Measurements from ENCODE around the gene IRGC. TPM values are rescaled to one million over a fixed set of nuclear protein-coding genes. Genes with fewer than 3 reads are reported as not detected.
"Not testable (repeated sequence)": the region's sequence is repeated elsewhere in the genome, so short reads cannot be mapped to it uniquely, and the experiment has no call there.

The IRGC gene
- polyA plus RNA-seq (2013, experiment 1 of 2; ENCODE audit: insufficient read length): not detected
- not detected for polyA plus RNA-seq (2013, experiment 2 of 2; ENCODE audit: insufficient read length)

GRCh38 chr19:43715776-43716175, at the start of gene IRGC:
IRGC (plus strand) TSS chr19:43716076; CDS start chr19:43718559, 2,483 bp downstream.
- DNase-seq: no peak

GRCh38 chr19:43667126-43667875, 48.6 kb upstream of the IRGC start:
- DNase-seq: no peak

GRCh38 chr19:43667876-43668405, 47.9 kb upstream of the IRGC start:
- DNase-seq: no peak

GRCh38 chr19:43668406-43669109, 47.3 kb upstream of the IRGC start:
- DNase-seq: peak; percentile 99

GRCh38 chr19:43672061-43672679, 43.7 kb upstream of the IRGC start:
- no peak for DNase-seq

GRCh38 chr19:43673637-43674036, 42.2 kb upstream of the IRGC start:
- DNase-seq: no peak

- DNase-seq: no peak
These were observed 41.7 kb upstream of the IRGC start for GRCh38 chr19:43674183-43674582.

- no peak for DNase-seq
These were observed 41.3 kb upstream of the IRGC start for GRCh38 chr19:43674596-43674995.

- peak; percentile 15 for DNase-seq
These were observed 40.5 kb upstream of the IRGC start for GRCh38 chr19:43675269-43675879.

- DNase-seq: no peak
These were observed 40.0 kb upstream of the IRGC start for GRCh38 chr19:43675906-43676305.

- peak; percentile 40 for DNase-seq
These were observed 37.2 kb upstream of the IRGC start for GRCh38 chr19:43678512-43679261.

- DNase-seq: no peak
These were observed 34.1 kb upstream of the IRGC start for GRCh38 chr19:43681821-43682220.

GRCh38 chr19:43682269-43682668, 33.6 kb upstream of the IRGC start:
- DNase-seq: not testable (repeated sequence)

GRCh38 chr19:43682824-43683661, 32.8 kb upstream of the IRGC start:
- no peak for DNase-seq

GRCh38 chr19:43683905-43684304, 32.0 kb upstream of the IRGC start:
- no peak for DNase-seq

- DNase-seq: no peak
These were observed 31.6 kb upstream of the IRGC start for GRCh38 chr19:43684326-43684725.

GRCh38 chr19:43687660-43687997, 28.2 kb upstream of the IRGC start:
- DNase-seq: no peak

- no peak for DNase-seq
These were observed 27.7 kb upstream of the IRGC start for GRCh38 chr19:43688059-43688701.

GRCh38 chr19:43690444-43690843, 25.4 kb upstream of the IRGC start:
- no peak for DNase-seq

GRCh38 chr19:43690890-43691289, 25.0 kb upstream of the IRGC start:
- no peak for DNase-seq

- no peak for DNase-seq
These were observed 24.1 kb upstream of the IRGC start for GRCh38 chr19:43691755-43692154.
